Activated CD8-positive, alpha-beta T cell treated with anti-CD3 and anti-CD28 coated beads for 36 hours (primary cell): ENCODE data around the gene SLC9A4. TPM values are rescaled to one million over a fixed set of nuclear protein-coding genes. Genes with fewer than 3 reads are reported as not detected.

Source experiments
- ATAC-seq: fragments of 200-7000 bp; cut with Tn5 transposase; one replicate; pipeline ENCODE4 v1.10.0; 2021; ENCODE audit warnings: mild to moderate bottlenecking, moderate library complexity
- CTCF ChIA-PET: fragments of 350-600 bp; sonication (Branson Sonifier 250); formaldehyde crosslinking; loops from one replicate; lab custom pipeline; 2021; ENCODE audit warnings: antibody characterized with exemption; lab: Charles Lee
- POLR2A ChIA-PET: fragments of 350-600 bp; sonication (Branson Sonifier 250); formaldehyde crosslinking; loops from one replicate; lab custom pipeline; 2021; ENCODE audit warnings: antibody characterized with exemption; lab: Charles Lee
- DNase-seq: peaks from one replicate; pipeline ENCODE4 v3.0.0-alpha.2; 2020
- H3K27ac Mint-ChIP-seq: one replicate; pipeline ENCODE4 v1.8.0; 2021; ENCODE audit warnings: mild to moderate bottlenecking, mixed read lengths
- H3K27me3 Mint-ChIP-seq: one replicate; pipeline ENCODE4 v1.8.0; 2021; ENCODE audit warnings: mixed read lengths
- H3K36me3 Mint-ChIP-seq: one replicate; pipeline ENCODE4 v1.8.0; 2021; ENCODE audit warnings: low read depth, mixed read lengths
- H3K4me1 Mint-ChIP-seq: one replicate; pipeline ENCODE4 v1.8.0; 2021; ENCODE audit warnings: low read depth, mixed read lengths
- H3K4me3 Mint-ChIP-seq: one replicate; pipeline ENCODE4 v1.8.0; 2021; ENCODE audit warnings: mild to moderate bottlenecking, moderate library complexity, mixed read lengths
- H3K9me3 Mint-ChIP-seq: one replicate; pipeline ENCODE4 v1.8.0; 2021; ENCODE audit warnings: mixed read lengths
- intact Hi-C: fragments of 100-400 bp; cut with micrococcal nuclease; formaldehyde crosslinking; loops from one replicate; pipeline ENCODE4 v1.10.0; 2022
- total RNA-seq, 2 experiments: library from RNA; stranded (reverse); gene quantifications; one replicate each; pipeline ENCODE4 v1.2.3, GENCODE V29; 2021
- TF ChIP-seq, protein P1 (sequence below): fragments of 200-600 bp; IDR thresholded peaks from one replicate; pipeline ENCODE4 v1.8.0; 2022; ENCODE audit warnings: antibody characterized with exemption, mild to moderate bottlenecking

SLC9A4 gene
- total RNA-seq, 2 experiments from 2014 or later: 0.07 TPM; not detected in 1

DNA sequence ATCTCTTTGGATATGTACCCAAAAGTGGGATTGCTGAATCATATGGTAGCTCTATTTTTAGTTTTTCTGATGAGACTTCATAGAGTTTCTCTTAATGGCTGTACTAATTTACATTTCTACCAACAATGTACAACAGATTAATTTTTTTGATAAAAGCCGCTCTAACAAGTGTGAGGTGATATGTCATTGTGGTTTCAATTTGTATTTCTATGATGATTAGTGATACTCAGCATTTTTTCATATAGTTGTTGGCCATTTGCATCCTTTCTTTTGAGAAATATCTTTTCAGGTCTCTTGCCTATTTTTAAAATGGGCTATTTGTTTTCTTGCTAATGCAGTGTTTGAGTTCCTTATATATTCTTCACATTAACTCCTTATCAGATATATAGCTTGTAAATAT lies 45.8 kb upstream of the SLC9A4 start:
- peak overlapping the region; percentile 0 for H3K4me3 Mint-ChIP-seq
- CTCF ChIA-PET: interaction anchor here (1.1 kb wide), 1 partner anchor 96 kb away, joined by 3 read pairs; no protein-coding TSS in a partner anchor
- H3K27me3 Mint-ChIP-seq: no peaks in the 10 kb centered on the region
- H3K9me3 Mint-ChIP-seq: no peaks in the 10 kb centered on the region
- H3K27ac Mint-ChIP-seq: no peak overlapping the region
- peaks cover 65% of the 10 kb centered on the region for H3K4me1 Mint-ChIP-seq
- DNase-seq: no peak
- H3K36me3 Mint-ChIP-seq: peaks cover 15% of the 10 kb centered on the region
- intact Hi-C loops: no loop called here
- ATAC-seq: no peak
- POLR2A ChIA-PET: no interaction called here
- TF ChIP-seq, protein P1, sequence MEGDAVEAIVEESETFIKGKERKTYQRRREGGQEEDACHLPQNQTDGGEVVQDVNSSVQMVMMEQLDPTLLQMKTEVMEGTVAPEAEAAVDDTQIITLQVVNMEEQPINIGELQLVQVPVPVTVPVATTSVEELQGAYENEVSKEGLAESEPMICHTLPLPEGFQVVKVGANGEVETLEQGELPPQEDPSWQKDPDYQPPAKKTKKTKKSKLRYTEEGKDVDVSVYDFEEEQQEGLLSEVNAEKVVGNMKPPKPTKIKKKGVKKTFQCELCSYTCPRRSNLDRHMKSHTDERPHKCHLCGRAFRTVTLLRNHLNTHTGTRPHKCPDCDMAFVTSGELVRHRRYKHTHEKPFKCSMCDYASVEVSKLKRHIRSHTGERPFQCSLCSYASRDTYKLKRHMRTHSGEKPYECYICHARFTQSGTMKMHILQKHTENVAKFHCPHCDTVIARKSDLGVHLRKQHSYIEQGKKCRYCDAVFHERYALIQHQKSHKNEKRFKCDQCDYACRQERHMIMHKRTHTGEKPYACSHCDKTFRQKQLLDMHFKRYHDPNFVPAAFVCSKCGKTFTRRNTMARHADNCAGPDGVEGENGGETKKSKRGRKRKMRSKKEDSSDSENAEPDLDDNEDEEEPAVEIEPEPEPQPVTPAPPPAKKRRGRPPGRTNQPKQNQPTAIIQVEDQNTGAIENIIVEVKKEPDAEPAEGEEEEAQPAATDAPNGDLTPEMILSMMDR: no peak

DNA sequence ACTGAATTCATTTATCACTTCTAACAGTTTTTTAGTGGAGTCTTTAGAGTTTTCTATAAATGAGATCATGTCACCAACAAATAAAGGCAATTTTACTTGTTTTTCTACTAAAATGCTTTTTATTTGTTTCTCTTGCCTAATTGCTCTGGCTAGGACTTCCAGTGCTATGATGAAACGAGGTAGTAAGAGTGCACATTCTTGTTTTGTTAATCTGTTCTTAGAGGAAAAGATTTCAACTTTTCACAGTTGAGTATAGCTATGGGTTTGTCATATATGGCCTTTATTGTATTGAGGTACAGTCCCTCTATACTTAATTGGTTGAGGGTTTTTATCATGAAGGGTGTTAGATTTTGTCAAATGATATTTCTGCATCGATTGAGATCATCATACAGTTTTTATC lies 44.5 kb upstream of the SLC9A4 start:
- H3K36me3 Mint-ChIP-seq: peaks cover 14% of the 10 kb centered on the region

DNA sequence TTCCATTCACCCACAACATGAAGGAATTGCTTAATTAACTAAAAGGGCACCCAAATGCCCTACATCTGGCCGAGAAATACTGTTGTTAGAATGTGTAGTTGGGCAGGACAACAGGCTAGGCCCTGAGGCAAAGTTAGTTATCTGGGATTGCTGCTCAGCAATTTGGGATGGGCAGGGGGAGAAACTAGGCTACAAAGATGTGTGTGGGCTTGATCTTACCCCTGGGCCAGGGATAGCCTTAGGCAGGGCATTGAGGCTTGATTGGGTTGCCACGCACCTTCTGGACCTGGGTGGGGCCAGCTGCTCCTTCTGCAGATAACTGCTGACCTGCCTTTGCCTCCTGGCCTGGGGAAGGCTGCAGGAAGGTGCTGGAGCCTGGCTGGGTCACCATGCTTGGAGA lies 40.6 kb upstream of the SLC9A4 start:
- Mint-ChIP-seq H3K4me1 (peaks cover 64% of the 10 kb centered on the region), H3K36me3 (peaks cover 18% of the 10 kb centered on the region), H3K4me3 (no peak overlapping the region), H3K9me3 (no peaks in the 10 kb centered on the region), H3K27me3 (no peaks in the 10 kb centered on the region), H3K27ac (no peak overlapping the region)
- intact Hi-C loops: no loop called here
- ChIA-PET CTCF (interaction anchor here (1.0 to 3.2 kb wide), 3 partner anchors 9 to 192 kb away, joined by 4 to 15 read pairs (median 12); partner anchors contain the start of gene IL18RAP), POLR2A (interaction anchor here (0.6 to 1.1 kb wide), 3 partner anchors 12 to 56 kb away, joined by 3 to 4 read pairs (median 3); no protein-coding TSS in a partner anchor)
- DNase-seq (no peak), ATAC-seq (no peak)
- TF ChIP-seq, protein P1: no peak

More for the DNA sequence above, 44.5 kb upstream of the SLC9A4 start:
- ChIA-PET CTCF (no interaction called here), POLR2A (interaction anchor here (0.6 kb wide), 1 partner anchor 33 kb away, joined by 4 read pairs; no protein-coding TSS in a partner anchor)
- Mint-ChIP-seq H3K27ac (peak overlapping the region; percentile 16), H3K9me3 (no peaks in the 10 kb centered on the region), H3K4me1 (peaks cover 59% of the 10 kb centered on the region), H3K27me3 (no peaks in the 10 kb centered on the region), H3K4me3 (no peak overlapping the region)
- intact Hi-C loops: no loop called here
- TF ChIP-seq, protein P1: no peak
- no peak for ATAC-seq
- no peak for DNase-seq

DNA sequence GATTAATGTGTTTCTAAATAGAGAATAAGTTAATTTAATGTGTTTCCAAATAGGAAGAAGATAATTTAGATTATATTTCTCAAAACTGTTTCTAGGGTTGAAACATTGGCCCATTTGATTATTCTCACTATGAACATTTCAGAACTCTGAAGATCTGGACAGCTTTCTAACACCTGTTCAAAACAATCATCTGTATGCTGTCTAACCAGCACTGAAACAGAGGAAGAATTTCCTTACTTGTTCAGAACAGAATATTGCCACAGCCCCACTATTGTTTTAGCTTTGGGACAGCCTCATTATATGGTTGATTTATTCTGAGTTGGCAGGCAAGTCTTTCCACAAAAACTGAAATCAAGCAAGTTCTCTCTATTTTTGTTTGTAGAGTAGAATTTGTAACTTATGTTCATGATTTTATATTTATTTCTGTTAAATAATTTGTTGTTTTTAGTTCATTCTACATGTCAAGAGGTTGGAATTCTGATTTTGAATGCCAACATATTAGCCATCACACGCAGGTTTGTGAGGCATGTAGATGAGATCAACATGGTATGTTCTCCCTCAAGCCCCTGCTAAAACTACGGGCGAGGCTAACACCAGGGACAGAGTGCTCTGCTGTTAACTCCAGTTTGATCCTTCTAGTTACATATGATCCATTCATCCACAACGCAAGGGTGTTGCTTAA lies 38.9 kb upstream of the SLC9A4 start:
- H3K9me3 Mint-ChIP-seq: no peaks in the 10 kb centered on the region
- no peak for ATAC-seq
- H3K36me3 Mint-ChIP-seq: peaks cover 17% of the 10 kb centered on the region
- H3K4me1 Mint-ChIP-seq: peaks cover 67% of the 10 kb centered on the region
- no peak overlapping the region for H3K27ac Mint-ChIP-seq
- H3K27me3 Mint-ChIP-seq: no peaks in the 10 kb centered on the region
- TF ChIP-seq, protein P1: no peak
- no peak overlapping the region for H3K4me3 Mint-ChIP-seq
- POLR2A ChIA-PET: interaction anchor here (1.4 kb wide), 1 partner anchor 11 kb away, joined by 6 read pairs; the partner anchor contains the start of gene IL18RAP
- DNase-seq: no peak
- CTCF ChIA-PET: interaction anchor here (1.1 to 1.5 kb wide), 3 partner anchors 8 to 75 kb away, joined by 3 to 5 read pairs (median 4); no protein-coding TSS in a partner anchor
- intact Hi-C loops: no loop called here
